Calu3 (cell line): ENCODE measurements around the gene KCNIP4. TPM values are rescaled to one million over a fixed set of nuclear protein-coding genes. Genes with fewer than 3 reads are reported as not detected.
A peak's percentile ranks its signal among the peaks of the same experiment; 100 is the strongest.

Experiments used
- BruUV-seq: library from RNA; stranded (reverse); fragments of 400-500 nt; replicated peaks from 2 replicates; lab custom pipeline; 2021; lab: Mats Ljungman, UMichigan
- CTCF ChIA-PET: fragments of 300-600 bp; sonication (Branson Sonifier 250); formaldehyde crosslinking; loops from one replicate; lab custom pipeline; 2022; ENCODE audit warnings: antibody characterized with exemption; lab: Charles Lee
- DNase-seq: peaks from one replicate; pipeline ENCODE4 v3.0.0; 2022
- H3K27ac Mint-ChIP-seq: one replicate; pipeline ENCODE4 v1.8.0; 2022; ENCODE audit warnings: mixed read lengths; ENCODE audit not compliant: unreplicated experiment
- H3K27me3 Mint-ChIP-seq: one replicate; pipeline ENCODE4 v1.8.0; 2022; ENCODE audit warnings: mixed read lengths; ENCODE audit not compliant: unreplicated experiment
- H3K36me3 Mint-ChIP-seq: one replicate; pipeline ENCODE4 v1.8.0; 2022; ENCODE audit warnings: mild to moderate bottlenecking, moderate library complexity, mixed read lengths; ENCODE audit not compliant: insufficient read depth, unreplicated experiment
- H3K4me1 Mint-ChIP-seq: one replicate; pipeline ENCODE4 v1.8.0; 2022; ENCODE audit warnings: mild to moderate bottlenecking, low read depth, mixed read lengths; ENCODE audit not compliant: unreplicated experiment
- H3K4me3 Mint-ChIP-seq: one replicate; pipeline ENCODE4 v1.8.0; 2022; ENCODE audit warnings: mild to moderate bottlenecking, low read depth, moderate library complexity, mixed read lengths; ENCODE audit not compliant: unreplicated experiment
- H3K9me3 Mint-ChIP-seq: one replicate; pipeline ENCODE4 v1.8.0; 2022; ENCODE audit warnings: low read depth, mixed read lengths; ENCODE audit not compliant: unreplicated experiment
- CTCF ChIP-seq: fragments of 200-600 bp; IDR thresholded peaks from one replicate; pipeline ENCODE4 v1.8.0; 2022; ENCODE audit warnings: antibody characterized with exemption; ENCODE audit not compliant: unreplicated experiment
- intact Hi-C: fragments of 100-400 bp; cut with micrococcal nuclease; formaldehyde crosslinking; loops from one replicate; pipeline ENCODE4 v1.10.0; 2022; ENCODE audit not compliant: unreplicated experiment
- total RNA-seq: library from RNA; stranded (reverse); gene quantifications from 2 replicates; pipeline ENCODE4 v1.2.3, GENCODE V29; 2022

The KCNIP4 gene
- total RNA-seq, 1 experiment from 2014 or later: not detected

- H3K4me3 Mint-ChIP-seq: peak overlapping the region; percentile 37
- intact Hi-C loops: loop anchor here (1.0 kb wide), 1 partner anchor 27 kb away; no protein-coding TSS in a partner anchor
- CTCF ChIA-PET: no interaction called here
- no peak overlapping the region for H3K27ac Mint-ChIP-seq
- no peaks in the 10 kb centered on the region for H3K9me3 Mint-ChIP-seq
- TF ChIP-seq CTCF: no peak
- peaks cover 18% of the 10 kb centered on the region for H3K4me1 Mint-ChIP-seq
- no peaks in the 10 kb centered on the region for H3K27me3 Mint-ChIP-seq
- no TSS peak for BruUV-seq
- no peaks in the 10 kb centered on the region for H3K36me3 Mint-ChIP-seq
- DNase-seq: no peak
Observed at GRCh38 chr4:20882500-20882899, 1066.1 kb downstream of the KCNIP4 start.

- intact Hi-C loops: loop anchor here (1.0 kb wide), 1 partner anchor 26 kb away; no protein-coding TSS in a partner anchor
- TF ChIP-seq CTCF: no peak
- CTCF ChIA-PET: no interaction called here
- Mint-ChIP-seq H3K9me3 (no peaks in the 10 kb centered on the region), H3K4me3 (no peak overlapping the region), H3K36me3 (no peaks in the 10 kb centered on the region), H3K27me3 (no peaks in the 10 kb centered on the region), H3K27ac (no peak overlapping the region), H3K4me1 (peaks cover 18% of the 10 kb centered on the region)
- DNase-seq: no peak
- no TSS peak for BruUV-seq
Observed at GRCh38 chr4:20881658-20882057, 1066.9 kb downstream of the KCNIP4 start.

GRCh38 chr4:20878806-20879205 is 1069.8 kb downstream of the KCNIP4 start:
- no peak for TF ChIP-seq CTCF
- no peaks in the 10 kb centered on the region for H3K36me3 Mint-ChIP-seq
- no peaks in the 10 kb centered on the region for H3K27me3 Mint-ChIP-seq
- DNase-seq: no peak
- H3K9me3 Mint-ChIP-seq: no peaks in the 10 kb centered on the region
- CTCF ChIA-PET: no interaction called here
- intact Hi-C loops: no loop called here
- no TSS peak for BruUV-seq
- H3K27ac Mint-ChIP-seq: no peak overlapping the region
- peaks cover 18% of the 10 kb centered on the region for H3K4me1 Mint-ChIP-seq
- no peak overlapping the region for H3K4me3 Mint-ChIP-seq

GRCh38 chr4:20870436-20870835 is 1078.1 kb downstream of the KCNIP4 start:
- Mint-ChIP-seq H3K27me3 (no peaks in the 10 kb centered on the region), H3K36me3 (no peaks in the 10 kb centered on the region), H3K4me3 (no peak overlapping the region), H3K27ac (no peak overlapping the region), H3K9me3 (no peaks in the 10 kb centered on the region), H3K4me1 (no peaks in the 10 kb centered on the region)
- intact Hi-C loops: no loop called here
- TF ChIP-seq CTCF: no peak
- no peak for DNase-seq
- BruUV-seq: no TSS peak
- CTCF ChIA-PET: no interaction called here
